HTERT RPE-1 (cell line): ENCODE data around the gene LRRIQ1.

Experiments
- in situ Hi-C: fragments of 300-500 bp; cut with MboI; formaldehyde crosslinking; loops from 4 replicates; pipeline ENCODE4 v1.14.3; 2020; ENCODE audit warnings: low sequenced_read_pairs

LRRIQ1 gene

DNA sequence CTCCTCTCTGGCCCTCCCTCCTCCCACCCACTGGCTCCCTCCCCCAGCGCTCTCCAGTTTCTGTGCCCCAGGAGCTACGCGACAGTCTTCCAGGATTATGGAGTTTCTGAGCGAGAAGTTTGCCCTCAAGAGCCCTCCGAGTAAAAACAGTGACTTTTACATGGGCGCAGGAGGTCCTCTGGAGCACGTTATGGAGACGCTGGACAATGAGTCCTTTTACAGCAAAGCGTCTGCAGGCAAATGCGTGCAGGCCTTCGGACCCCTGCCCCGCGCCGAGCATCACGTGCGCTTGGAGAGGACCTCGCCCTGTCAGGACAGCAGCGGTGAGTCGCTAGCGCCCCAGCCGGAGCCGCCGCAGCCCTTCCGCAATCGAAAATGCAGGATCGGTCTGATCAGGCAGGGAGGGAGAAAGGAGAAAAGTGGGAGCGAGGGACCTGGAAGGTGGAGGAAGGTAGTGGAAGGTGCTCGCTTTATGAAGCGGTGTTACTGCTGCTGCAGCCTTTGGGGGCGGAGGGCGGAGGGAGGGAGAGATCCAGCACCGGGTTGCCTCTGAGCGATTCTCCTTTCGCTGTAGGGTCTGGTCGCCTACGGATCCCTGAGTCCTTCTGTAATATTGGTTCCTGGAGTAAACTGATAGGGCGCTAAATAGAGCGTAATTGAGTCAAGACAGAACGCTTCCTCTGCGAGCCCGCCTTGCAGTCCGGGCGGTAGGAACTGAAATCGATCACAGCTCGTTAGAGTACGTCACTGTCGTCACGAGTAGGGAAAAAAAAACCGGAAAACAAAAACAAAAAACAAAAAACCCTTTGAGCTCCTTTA lies 244.2 kb downstream of the LRRIQ1 start, which contains the start of gene ALX1:
Gene ALX1, plus strand, starts transcription at position 56 of the 819 bp plus-strand sequence. Its CDS starts 42 bp downstream, at position 98.
- in situ Hi-C loops = no loop called here

DNA sequence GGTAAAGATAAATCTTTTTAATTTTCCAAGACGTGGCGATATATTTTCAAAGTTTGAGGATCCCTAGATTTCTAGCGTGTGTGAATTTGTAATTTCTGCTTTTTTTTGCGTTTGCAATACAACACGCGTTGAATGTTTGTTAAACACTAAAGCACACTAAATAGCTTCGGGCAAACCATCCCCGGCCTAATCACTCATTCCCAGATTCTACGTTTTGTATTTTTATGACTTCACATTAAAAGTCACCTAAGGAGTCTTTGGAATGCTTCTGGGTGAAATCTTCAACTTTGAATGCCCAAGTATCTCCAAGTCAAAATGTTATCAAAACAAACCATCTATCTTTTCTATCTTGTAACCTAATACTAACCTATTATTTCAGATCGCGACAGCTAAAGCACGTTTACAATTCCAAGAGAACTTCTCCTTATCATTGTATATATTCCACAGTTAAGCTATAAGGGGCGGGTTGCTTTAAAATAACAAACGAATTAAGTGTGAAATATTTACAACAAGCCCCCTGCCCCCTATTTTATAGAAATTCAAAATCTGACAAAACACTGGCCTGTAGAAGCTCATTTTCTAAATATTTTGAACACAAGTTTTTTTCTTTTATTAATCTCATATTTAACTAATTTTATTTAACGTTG lies 245.0 kb downstream of the LRRIQ1 start:
- in situ Hi-C loops = no loop called here

GRCh38 chr12:85281636-85282312 lies 245.6 kb downstream of the LRRIQ1 start:
- in situ Hi-C loops = no loop called here

- in situ Hi-C loops = no loop called here
Observed at GRCh38 chr12:85283560-85283959, 247.4 kb downstream of the LRRIQ1 start.
